ENCODE results near the gene SPACA1. TPM values are rescaled to one million over a fixed set of nuclear protein-coding genes. Genes with fewer than 3 reads are reported as not detected.

Gene SPACA1
- polyA plus RNA-seq, 1 donor from 2014 or later, result not detected

DNA sequence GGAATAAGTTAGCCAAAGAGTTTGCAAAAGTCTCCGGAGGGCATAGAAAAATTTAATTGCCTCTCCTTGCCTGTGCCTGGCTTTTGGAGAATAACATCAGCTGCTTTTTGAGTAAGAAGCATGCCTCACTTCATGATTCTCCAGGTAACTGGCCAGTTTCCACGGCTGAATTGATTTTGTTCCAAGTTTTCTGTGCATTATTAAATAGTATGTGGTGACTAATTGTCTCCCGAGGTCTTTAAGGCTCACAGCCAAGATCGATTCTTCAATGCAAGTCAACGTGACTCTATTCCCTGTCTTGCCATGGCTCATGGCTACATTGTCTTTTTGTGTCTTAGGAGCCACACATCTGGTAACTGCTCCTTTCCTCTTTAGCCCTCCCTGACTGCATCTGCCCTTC is 64.3 kb downstream of the SPACA1 start:
- no peaks in the 10 kb centered on the region for H3F3A ChIP-seq (ENCODE audit: insufficient read depth, low read length, poor library complexity, severe bottlenecking)
- no peaks in the 10 kb centered on the region for H3K9me3 ChIP-seq (ENCODE audit: low read length)
- TF ChIP-seq RAD21 (conservative IDR thresholded peaks at IDR 0.05) (no peak), EZH2 (IDR thresholded peaks at IDR 0.05; ENCODE audit: borderline replicate concordance, insufficient read depth, low read length, poor library complexity, severe bottlenecking) (no peak), TAF1 (IDR thresholded peaks at IDR 0.05; ENCODE audit: low read depth) (no peak), POLR2AphosphoS5 (IDR thresholded peaks at IDR 0.05) (no peak), SMC3 (conservative IDR thresholded peaks at IDR 0.05; ENCODE audit: poor library complexity) (no peak), MXI1 (conservative IDR thresholded peaks at IDR 0.05; ENCODE audit: poor library complexity, severe bottlenecking) (no peak)
- H3K27me3 ChIP-seq (ENCODE audit: insufficient read depth, low read depth, low read length), result no peaks in the 10 kb centered on the region
- no peaks in the 10 kb centered on the region for H3K36me3 ChIP-seq (ENCODE audit: insufficient read depth, low read length)
- H3K9ac ChIP-seq (ENCODE audit: low read length), result no peak overlapping the region
- H2AFZ ChIP-seq (ENCODE audit: low read depth, low read length), result no peak overlapping the region
- H3K4me2 ChIP-seq (ENCODE audit: low read length), result no peak overlapping the region
- H3K9me2 ChIP-seq (ENCODE audit: insufficient read depth, low read length), result no peaks in the 10 kb centered on the region
- no peaks in the 10 kb centered on the region for H3K79me2 ChIP-seq (replicated peaks; ENCODE audit: insufficient read depth, low read length)
- H4K20me1 ChIP-seq (ENCODE audit: insufficient read depth), result no peaks in the 10 kb centered on the region
- H3K4me3 ChIP-seq (ENCODE audit: low read length), result no peak overlapping the region
- H3K27ac ChIP-seq (ENCODE audit: low read length), result no peak overlapping the region

DNA sequence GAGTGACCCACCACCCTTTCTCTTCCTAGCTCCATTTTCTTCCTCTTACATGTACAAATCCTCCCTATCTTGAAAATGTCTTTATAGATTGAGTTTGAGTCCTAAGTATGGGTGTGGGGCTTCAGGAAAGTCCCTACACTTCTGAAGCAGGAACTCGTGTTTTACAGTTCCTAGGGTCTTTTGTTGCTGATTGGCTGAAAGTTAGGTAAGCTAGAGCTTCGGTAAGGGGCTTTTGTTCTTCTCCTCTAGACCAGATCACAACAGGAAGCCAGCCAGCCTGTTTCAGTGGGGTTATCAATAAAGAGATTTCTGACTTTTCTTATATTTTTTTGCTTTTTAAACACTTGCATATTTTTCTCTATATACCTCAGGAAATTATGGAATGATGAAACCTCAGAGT is 67.2 kb downstream of the SPACA1 start:
- H3K9me3 ChIP-seq (ENCODE audit: low read length), result no peaks in the 10 kb centered on the region
- no peak for TF ChIP-seq POLR2AphosphoS5 (IDR thresholded peaks at IDR 0.05)
- TF ChIP-seq SMC3 (conservative IDR thresholded peaks at IDR 0.05; ENCODE audit: poor library complexity), result no peak
- TF ChIP-seq EP300 (conservative IDR thresholded peaks at IDR 0.05; ENCODE audit: poor library complexity, severe bottlenecking), result no peak
- no peak for TF ChIP-seq CTCF (IDR thresholded peaks at IDR 0.05; ENCODE audit: poor library complexity, severe bottlenecking)
- TF ChIP-seq, protein P1, sequence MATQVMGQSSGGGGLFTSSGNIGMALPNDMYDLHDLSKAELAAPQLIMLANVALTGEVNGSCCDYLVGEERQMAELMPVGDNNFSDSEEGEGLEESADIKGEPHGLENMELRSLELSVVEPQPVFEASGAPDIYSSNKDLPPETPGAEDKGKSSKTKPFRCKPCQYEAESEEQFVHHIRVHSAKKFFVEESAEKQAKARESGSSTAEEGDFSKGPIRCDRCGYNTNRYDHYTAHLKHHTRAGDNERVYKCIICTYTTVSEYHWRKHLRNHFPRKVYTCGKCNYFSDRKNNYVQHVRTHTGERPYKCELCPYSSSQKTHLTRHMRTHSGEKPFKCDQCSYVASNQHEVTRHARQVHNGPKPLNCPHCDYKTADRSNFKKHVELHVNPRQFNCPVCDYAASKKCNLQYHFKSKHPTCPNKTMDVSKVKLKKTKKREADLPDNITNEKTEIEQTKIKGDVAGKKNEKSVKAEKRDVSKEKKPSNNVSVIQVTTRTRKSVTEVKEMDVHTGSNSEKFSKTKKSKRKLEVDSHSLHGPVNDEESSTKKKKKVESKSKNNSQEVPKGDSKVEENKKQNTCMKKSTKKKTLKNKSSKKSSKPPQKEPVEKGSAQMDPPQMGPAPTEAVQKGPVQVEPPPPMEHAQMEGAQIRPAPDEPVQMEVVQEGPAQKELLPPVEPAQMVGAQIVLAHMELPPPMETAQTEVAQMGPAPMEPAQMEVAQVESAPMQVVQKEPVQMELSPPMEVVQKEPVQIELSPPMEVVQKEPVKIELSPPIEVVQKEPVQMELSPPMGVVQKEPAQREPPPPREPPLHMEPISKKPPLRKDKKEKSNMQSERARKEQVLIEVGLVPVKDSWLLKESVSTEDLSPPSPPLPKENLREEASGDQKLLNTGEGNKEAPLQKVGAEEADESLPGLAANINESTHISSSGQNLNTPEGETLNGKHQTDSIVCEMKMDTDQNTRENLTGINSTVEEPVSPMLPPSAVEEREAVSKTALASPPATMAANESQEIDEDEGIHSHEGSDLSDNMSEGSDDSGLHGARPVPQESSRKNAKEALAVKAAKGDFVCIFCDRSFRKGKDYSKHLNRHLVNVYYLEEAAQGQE (IDR thresholded peaks at IDR 0.05; ENCODE audit: borderline replicate concordance), result no peak
- TF ChIP-seq MXI1 (conservative IDR thresholded peaks at IDR 0.05; ENCODE audit: poor library complexity, severe bottlenecking), result no peak
- no peak for TF ChIP-seq RAD21 (conservative IDR thresholded peaks at IDR 0.05)
- no peak for TF ChIP-seq EZH2 (IDR thresholded peaks at IDR 0.05; ENCODE audit: borderline replicate concordance, insufficient read depth, low read length, poor library complexity, severe bottlenecking)
- no peak for TF ChIP-seq TAF1 (IDR thresholded peaks at IDR 0.05; ENCODE audit: low read depth)
- H2AFZ ChIP-seq (ENCODE audit: low read depth, low read length), result no peak overlapping the region

More for the DNA sequence above, 67.2 kb downstream of the SPACA1 start:
- Histone ChIP-seq H3K79me2 (replicated peaks; ENCODE audit: insufficient read depth, low read length) (no peaks in the 10 kb centered on the region), H3K27ac (ENCODE audit: low read length) (no peak overlapping the region), H3K9ac (ENCODE audit: low read length) (no peak overlapping the region), H3K4me2 (ENCODE audit: low read length) (no peak overlapping the region), H3K4me3 (ENCODE audit: low read length) (no peak overlapping the region), H3K9me2 (ENCODE audit: insufficient read depth, low read length) (no peaks in the 10 kb centered on the region), H3K27me3 (ENCODE audit: insufficient read depth, low read depth, low read length) (no peaks in the 10 kb centered on the region), H3F3A (ENCODE audit: insufficient read depth, low read length, poor library complexity, severe bottlenecking) (no peaks in the 10 kb centered on the region), H4K20me1 (ENCODE audit: insufficient read depth) (no peaks in the 10 kb centered on the region), H3K36me3 (ENCODE audit: insufficient read depth, low read length) (no peaks in the 10 kb centered on the region)
